Hematopoietic multipotent progenitor cell (in vitro differentiated cells): ENCODE measurements around the gene LRRC36. TPM values are rescaled to one million over a fixed set of nuclear protein-coding genes. Genes with fewer than 3 reads are reported as not detected.

Source experiments
- DNase-seq, 3 donors: peaks; one replicate each; pipeline ENCODE4 v3.0.0-alpha.2; 2011 to 2015; ENCODE audit warnings: low read depth in 2 of 3, low spot score in 2 of 3
- total RNA-seq: library from RNA; depleted of rRNA; stranded (reverse); fragments of >200 nt; gene quantifications from one replicate; pipeline ENCODE4 v1.2.3, GENCODE V29; 2012

LRRC36 gene
- total RNA-seq, 1 donor: 0.27 TPM

- no peak for DNase-seq
Observed at GRCh38 chr16:67388191-67388590, 61.6 kb downstream of the LRRC36 start.

GRCh38 chr16:67388591-67388990 is 62.0 kb downstream of the LRRC36 start:
- no peak for DNase-seq

GRCh38 chr16:67389911-67390815 is 63.5 kb downstream of the LRRC36 start:
- peak in 2 of 3 donors; percentile 49 to 72 for DNase-seq

GRCh38 chr16:67390816-67391423 is 64.3 kb downstream of the LRRC36 start:
- DNase-seq: no peak

GRCh38 chr16:67391424-67392300 is 65.0 kb downstream of the LRRC36 start:
- no peak for DNase-seq

GRCh38 chr16:67392301-67393059 is 65.9 kb downstream of the LRRC36 start:
- no peak for DNase-seq

- peak in 2 of 3 donors; percentile 53 to 71 for DNase-seq
Observed at GRCh38 chr16:67393111-67393787, 66.6 kb downstream of the LRRC36 start, which contains the start of gene TPPP3. TPPP3 (minus strand) TSS chr16:67393498; CDS start chr16:67391111, 2,387 bp downstream.

- no peak for DNase-seq
Observed at GRCh38 chr16:67393788-67394154, 67.2 kb downstream of the LRRC36 start.

- DNase-seq: peak in 2 of 3 donors; percentile 58 to 79
Observed at GRCh38 chr16:67394155-67395104, 67.8 kb downstream of the LRRC36 start.

- no peak for DNase-seq
Observed at GRCh38 chr16:67395105-67395457, 68.5 kb downstream of the LRRC36 start.

GRCh38 chr16:67395458-67396158 is 69.0 kb downstream of the LRRC36 start:
- DNase-seq: no peak

GRCh38 chr16:67396159-67397035 is 69.8 kb downstream of the LRRC36 start:
- DNase-seq: peak in 2 of 3 donors; percentile 22 to 40

GRCh38 chr16:67397036-67397801 is 70.6 kb downstream of the LRRC36 start:
- DNase-seq: no peak

GRCh38 chr16:67397812-67398545 is 71.4 kb downstream of the LRRC36 start:
- DNase-seq: no peak

- no peak for DNase-seq
Observed at GRCh38 chr16:67398546-67399217, 72.1 kb downstream of the LRRC36 start.
